ENCODE results near the gene GRAMD1C.

Gene GRAMD1C

DNA sequence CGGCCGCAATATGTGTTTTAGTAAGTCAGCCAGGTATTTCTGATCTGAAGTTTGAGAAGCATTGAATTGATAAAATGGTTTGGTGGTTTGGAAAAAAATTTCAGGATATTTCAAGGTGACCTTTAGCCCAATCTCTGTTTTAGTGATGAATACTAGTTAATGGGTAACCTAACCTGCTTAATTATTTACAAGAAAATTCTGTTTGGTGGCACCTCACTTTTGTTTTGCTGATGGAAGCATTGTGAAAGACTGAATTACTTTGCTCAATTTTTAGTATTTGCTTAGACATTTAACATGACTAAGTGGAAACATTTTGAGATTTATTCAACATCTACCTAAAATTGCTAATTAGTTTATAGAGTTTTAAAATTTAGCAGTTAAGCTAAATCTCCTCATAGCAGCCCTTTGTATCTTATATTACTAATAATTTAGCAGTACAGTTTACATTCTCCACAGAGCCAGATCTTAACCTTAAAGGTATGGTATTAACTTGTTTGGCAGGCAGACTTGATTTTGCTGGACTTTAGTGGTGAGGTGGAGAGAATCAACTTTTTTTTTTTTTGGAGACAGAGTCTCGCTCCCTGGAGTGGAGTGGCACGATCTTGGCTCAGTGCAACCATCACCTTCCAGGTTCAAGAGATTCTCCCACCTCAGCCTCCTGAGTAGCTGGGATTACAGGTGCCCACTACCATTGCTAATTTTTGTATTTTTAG is 35.4 kb downstream of the GRAMD1C start:
- Histone ChIP-seq H3K27ac (ENCODE audit: low read length) (no peak overlapping the region), H3K4me1 (ENCODE audit: insufficient read depth, low read length) (no peaks in the 10 kb centered on the region), H3K4me3 (ENCODE audit: low read depth in 1 of 2, low read length in 2 of 2) (no peak overlapping the region), H3K79me2 (ENCODE audit: insufficient read depth, low read length) (no peaks in the 10 kb centered on the region), H3K36me3 (ENCODE audit: insufficient read depth, low read length) (peaks cover 2% of the 10 kb centered on the region; the same call in 1 of the 2 replicates), H3K9ac (ENCODE audit: low read depth, low read length) (no peak overlapping the region), H3K4me2 (ENCODE audit: insufficient read depth, low read length) (no peak overlapping the region), H4K20me1 (ENCODE audit: insufficient read depth, low read length) (no peaks in the 10 kb centered on the region), H3K27me3 (ENCODE audit: insufficient read depth, low read length, poor library complexity) (no peaks in the 10 kb centered on the region), H3K9me3 (ENCODE audit: insufficient read depth, low read length, severe bottlenecking) (no peaks in the 10 kb centered on the region), H2AFZ (ENCODE audit: low read depth, low read length) (no peak overlapping the region)
- TF ChIP-seq EZH2 (IDR thresholded peaks at IDR 0.05; ENCODE audit: borderline replicate concordance, low read depth, low read length, severe bottlenecking) = no peak
- TF ChIP-seq, protein P1, sequence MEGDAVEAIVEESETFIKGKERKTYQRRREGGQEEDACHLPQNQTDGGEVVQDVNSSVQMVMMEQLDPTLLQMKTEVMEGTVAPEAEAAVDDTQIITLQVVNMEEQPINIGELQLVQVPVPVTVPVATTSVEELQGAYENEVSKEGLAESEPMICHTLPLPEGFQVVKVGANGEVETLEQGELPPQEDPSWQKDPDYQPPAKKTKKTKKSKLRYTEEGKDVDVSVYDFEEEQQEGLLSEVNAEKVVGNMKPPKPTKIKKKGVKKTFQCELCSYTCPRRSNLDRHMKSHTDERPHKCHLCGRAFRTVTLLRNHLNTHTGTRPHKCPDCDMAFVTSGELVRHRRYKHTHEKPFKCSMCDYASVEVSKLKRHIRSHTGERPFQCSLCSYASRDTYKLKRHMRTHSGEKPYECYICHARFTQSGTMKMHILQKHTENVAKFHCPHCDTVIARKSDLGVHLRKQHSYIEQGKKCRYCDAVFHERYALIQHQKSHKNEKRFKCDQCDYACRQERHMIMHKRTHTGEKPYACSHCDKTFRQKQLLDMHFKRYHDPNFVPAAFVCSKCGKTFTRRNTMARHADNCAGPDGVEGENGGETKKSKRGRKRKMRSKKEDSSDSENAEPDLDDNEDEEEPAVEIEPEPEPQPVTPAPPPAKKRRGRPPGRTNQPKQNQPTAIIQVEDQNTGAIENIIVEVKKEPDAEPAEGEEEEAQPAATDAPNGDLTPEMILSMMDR (IDR thresholded peaks at IDR 0.05; ENCODE audit: borderline replicate concordance, extremely low read depth, low read length, poor library complexity, severe bottlenecking) = no peak
- ATAC-seq (ENCODE audit: insufficient read depth, low read depth) = no peak
- no peak for DNase-seq

DNA sequence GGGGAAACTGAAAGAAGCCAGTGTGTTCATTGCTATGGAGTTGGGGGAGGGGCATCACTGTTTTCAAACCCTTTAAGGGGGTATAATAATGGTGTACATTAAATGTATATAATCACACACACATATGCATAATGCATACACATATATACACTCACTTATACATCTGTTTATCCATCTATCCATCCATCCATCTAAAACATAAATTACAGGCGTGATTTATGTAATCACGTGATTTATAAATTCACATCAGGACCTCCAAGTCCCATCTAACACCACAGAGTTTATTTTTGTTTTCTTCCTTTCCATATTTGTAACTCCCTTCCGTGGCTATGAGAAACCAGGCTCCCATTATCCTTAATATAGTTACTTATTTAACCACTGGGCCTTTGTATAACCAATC is 39.8 kb downstream of the GRAMD1C start:
- Histone ChIP-seq H3K27ac (ENCODE audit: low read length) (no peak overlapping the region), H3K79me2 (ENCODE audit: insufficient read depth, low read length) (no peaks in the 10 kb centered on the region), H4K20me1 (ENCODE audit: insufficient read depth, low read length) (no peaks in the 10 kb centered on the region), H3K4me2 (ENCODE audit: insufficient read depth, low read length) (no peak overlapping the region), H3K9ac (ENCODE audit: low read depth, low read length) (no peak overlapping the region), H3K27me3 (ENCODE audit: insufficient read depth, low read length, poor library complexity) (no peaks in the 10 kb centered on the region), H3K4me1 (ENCODE audit: insufficient read depth, low read length) (no peaks in the 10 kb centered on the region), H2AFZ (ENCODE audit: low read depth, low read length) (no peak overlapping the region), H3K9me3 (ENCODE audit: insufficient read depth, low read length, severe bottlenecking) (no peaks in the 10 kb centered on the region), H3K36me3 (ENCODE audit: insufficient read depth, low read length) (no peaks in the 10 kb centered on the region; the same call in 1 of the 2 replicates), H3K4me3 (ENCODE audit: low read depth in 1 of 2, low read length in 2 of 2) (no peak overlapping the region)
- DNase-seq (no peak), ATAC-seq (ENCODE audit: insufficient read depth, low read depth) (no peak)
- TF ChIP-seq, protein P1 (IDR thresholded peaks at IDR 0.05; ENCODE audit: borderline replicate concordance, extremely low read depth, low read length, poor library complexity, severe bottlenecking) = no peak
- TF ChIP-seq EZH2 (IDR thresholded peaks at IDR 0.05; ENCODE audit: borderline replicate concordance, low read depth, low read length, severe bottlenecking) = no peak

DNA sequence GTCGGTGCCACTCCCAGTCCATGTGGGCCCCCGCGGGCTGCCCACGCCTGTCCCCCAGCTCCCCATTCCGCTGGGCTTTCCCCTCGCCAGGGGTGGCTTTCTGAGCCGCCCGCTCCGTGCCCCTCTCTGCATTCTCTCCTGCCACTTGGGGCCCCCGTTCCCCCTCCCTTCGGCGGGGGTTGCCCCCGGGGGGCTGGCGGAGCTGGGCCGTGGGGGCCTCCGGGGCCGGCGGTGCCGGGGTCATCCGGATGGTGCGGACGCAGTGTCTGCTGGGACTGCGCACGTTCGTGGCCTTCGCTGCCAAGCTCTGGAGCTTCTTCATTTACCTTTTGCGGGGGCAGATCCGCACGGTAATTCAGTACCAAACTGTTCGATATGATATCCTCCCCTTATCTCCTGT is 46.5 kb downstream of the GRAMD1C start:
- DNase-seq = no peak
- no peak for ATAC-seq (ENCODE audit: insufficient read depth, low read depth)
- Histone ChIP-seq H3K4me1 (ENCODE audit: insufficient read depth, low read length) (no peaks in the 10 kb centered on the region), H3K4me2 (ENCODE audit: insufficient read depth, low read length) (no peak overlapping the region), H3K27me3 (ENCODE audit: insufficient read depth, low read length, poor library complexity) (no peaks in the 10 kb centered on the region), H3K36me3 (ENCODE audit: insufficient read depth, low read length) (no peaks in the 10 kb centered on the region; the same call in 1 of the 2 replicates), H3K27ac (ENCODE audit: low read length) (no peak overlapping the region), H2AFZ (ENCODE audit: low read depth, low read length) (no peak overlapping the region), H3K4me3 (ENCODE audit: low read depth in 1 of 2, low read length in 2 of 2) (no peak overlapping the region), H4K20me1 (ENCODE audit: insufficient read depth, low read length) (no peaks in the 10 kb centered on the region), H3K9me3 (ENCODE audit: insufficient read depth, low read length, severe bottlenecking) (no peaks in the 10 kb centered on the region), H3K9ac (ENCODE audit: low read depth, low read length) (no peak overlapping the region), H3K79me2 (ENCODE audit: insufficient read depth, low read length) (no peaks in the 10 kb centered on the region)
- TF ChIP-seq, protein P1 (IDR thresholded peaks at IDR 0.05; ENCODE audit: borderline replicate concordance, extremely low read depth, low read length, poor library complexity, severe bottlenecking) = no peak
- no peak for TF ChIP-seq EZH2 (IDR thresholded peaks at IDR 0.05; ENCODE audit: borderline replicate concordance, low read depth, low read length, severe bottlenecking)
